SJCRH30 (cell line): Measurements from ENCODE around the gene RPL36A. TPM values are rescaled to one million over a fixed set of nuclear protein-coding genes. Genes with fewer than 3 reads are reported as not detected.

Source experiments
- DNase-seq, 2 experiments: peaks; one replicate each; pipeline ENCODE4 v3.0.0-alpha.2; 2015 to 2020
- H3K27ac ChIP-seq: fragments of 250-450 bp; sonication (Bioruptor Pico); 2 replicates; pipeline ENCODE4 v1.5.1; 2020; ENCODE audit warnings: mild to moderate bottlenecking, moderate library complexity
- H3K27me3 ChIP-seq: fragments of 250-450 bp; sonication (Bioruptor Pico); 2 replicates; pipeline ENCODE4 v1.5.1; 2020; ENCODE audit warnings: mild to moderate bottlenecking, moderate library complexity
- H3K36me3 ChIP-seq: fragments of 250-450 bp; sonication (Bioruptor Pico); 2 replicates; pipeline ENCODE4 v1.5.1; 2020; ENCODE audit warnings: mild to moderate bottlenecking, moderate library complexity
- H3K4me1 ChIP-seq: fragments of 250-450 bp; sonication (Bioruptor Pico); 2 replicates; pipeline ENCODE4 v1.5.1; 2020; ENCODE audit warnings: mild to moderate bottlenecking, moderate library complexity
- H3K4me3 ChIP-seq: fragments of 250-450 bp; sonication (Bioruptor Pico); 2 replicates; pipeline ENCODE4 v1.5.1; 2020; ENCODE audit warnings: mild to moderate bottlenecking, moderate library complexity
- H3K9me3 ChIP-seq: fragments of 250-450 bp; sonication (Bioruptor Pico); replicated peaks from 2 replicates; pipeline ENCODE4 v1.5.1; 2020; ENCODE audit warnings: mild to moderate bottlenecking, moderate library complexity
- total RNA-seq: library from RNA; depleted of rRNA; stranded (reverse); fragments of >200 nt; shearing (Covaris generic); gene quantifications from 2 replicates; pipeline ENCODE4 v1.2.3, GENCODE V29; 2014

The RPL36A gene
- total RNA-seq, 1 experiment from 2014 or later = 4,118 TPM

DNA sequence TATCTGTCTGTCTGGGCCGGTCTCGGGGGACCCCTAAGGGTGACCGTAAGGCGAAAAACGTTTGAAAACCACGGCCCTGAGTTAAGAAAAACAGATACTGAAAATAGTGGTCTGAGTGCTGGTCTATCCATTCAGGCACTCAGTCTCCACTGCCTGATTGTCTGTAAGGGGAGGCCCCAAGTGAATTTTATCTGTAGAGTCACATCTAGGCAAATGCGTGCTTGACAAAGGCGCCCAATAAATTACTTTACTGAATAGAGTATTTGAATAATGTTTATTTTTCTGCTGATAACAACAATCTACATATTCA, 17.7 kb downstream of the RPL36A start:
- H3K9me3 ChIP-seq = no peaks in the 10 kb centered on the region

DNA sequence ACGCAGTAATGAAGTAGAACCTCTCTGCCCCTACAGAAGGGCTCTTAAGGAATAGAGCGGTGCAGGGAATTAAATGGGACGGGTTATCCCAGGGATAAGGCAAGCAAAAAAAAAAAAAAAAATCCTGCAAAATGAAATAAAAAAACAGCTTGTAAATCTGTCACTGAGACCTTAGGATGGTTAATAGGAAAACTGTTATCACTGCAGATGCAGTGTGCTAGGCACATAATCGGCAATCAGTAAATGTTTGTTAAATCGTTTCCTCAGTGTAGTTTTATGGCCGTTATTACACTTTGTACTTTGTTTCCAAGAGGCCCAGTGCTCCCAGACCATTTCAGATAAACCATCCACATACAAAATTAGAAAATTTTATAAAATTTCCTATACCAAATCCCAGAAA, 18.2 kb downstream of the RPL36A start:
- DNase-seq = no peak
- H3K27ac ChIP-seq = peak overlapping the region; percentile 82; the same call in 1 of the 2 replicates
- H3K9me3 ChIP-seq = no peaks in the 10 kb centered on the region
- no peaks in the 10 kb centered on the region for H3K27me3 ChIP-seq
- H3K4me1 ChIP-seq = no peaks in the 10 kb centered on the region
- peak overlapping the region; percentile 71 for H3K4me3 ChIP-seq
- H3K36me3 ChIP-seq = 0 out of 2 replicates have a peak, but pooled peaks cover 3% of the 10 kb centered on the region

More for the DNA sequence above, 17.7 kb downstream of the RPL36A start:
- H3K4me1 ChIP-seq = no peaks in the 10 kb centered on the region
- H3K4me3 ChIP-seq = peak overlapping the region; percentile 71
- H3K36me3 ChIP-seq = 0 out of 2 replicates have a peak, but pooled peaks cover 3% of the 10 kb centered on the region
- H3K27ac ChIP-seq = peak overlapping the region; percentile 82
- no peaks in the 10 kb centered on the region for H3K27me3 ChIP-seq
- no peak for DNase-seq

DNA sequence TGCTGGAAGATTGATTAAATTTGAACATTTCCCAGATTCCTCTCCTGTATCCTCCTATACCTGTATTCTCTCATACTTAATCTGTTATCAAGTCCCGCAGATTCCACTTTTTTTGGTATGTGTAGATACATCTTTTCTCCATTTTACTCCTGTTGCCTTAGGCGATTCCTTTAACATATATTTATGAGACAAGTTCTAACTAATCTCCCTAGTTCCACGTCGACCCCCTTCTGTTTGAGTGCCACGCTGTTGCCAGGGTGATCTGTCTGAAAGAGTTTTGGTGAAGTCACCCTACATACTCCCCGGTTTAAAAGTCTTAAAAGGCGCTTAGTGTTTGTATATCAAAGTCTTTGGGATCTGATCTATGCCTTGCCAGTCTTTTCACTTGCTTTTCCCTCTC, 19.6 kb downstream of the RPL36A start:
- Histone ChIP-seq H3K4me3 (no peak overlapping the region), H3K27ac (no peak overlapping the region), H3K36me3 (0 out of 2 replicates have a peak, but pooled peaks cover 5% of the 10 kb centered on the region), H3K9me3 (no peaks in the 10 kb centered on the region), H3K27me3 (no peaks in the 10 kb centered on the region), H3K4me1 (no peaks in the 10 kb centered on the region)
- no peak for DNase-seq

DNA sequence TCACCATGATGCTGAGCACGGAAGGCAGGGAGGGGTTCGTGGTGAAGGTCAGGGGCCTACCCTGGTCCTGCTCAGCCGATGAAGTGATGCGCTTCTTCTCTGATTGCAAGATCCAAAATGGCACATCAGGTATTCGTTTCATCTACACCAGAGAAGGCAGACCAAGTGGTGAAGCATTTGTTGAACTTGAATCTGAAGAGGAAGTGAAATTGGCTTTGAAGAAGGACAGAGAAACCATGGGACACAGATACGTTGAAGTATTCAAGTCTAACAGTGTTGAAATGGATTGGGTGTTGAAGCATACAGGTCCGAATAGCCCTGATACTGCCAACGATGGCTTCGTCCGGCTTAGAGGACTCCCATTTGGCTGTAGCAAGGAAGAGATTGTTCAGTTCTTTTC, 21.2 kb downstream of the RPL36A start:
- no peaks in the 10 kb centered on the region for H3K4me1 ChIP-seq
- H3K27me3 ChIP-seq = no peaks in the 10 kb centered on the region
- H3K36me3 ChIP-seq = 0 out of 2 replicates have a peak, but pooled peaks cover 5% of the 10 kb centered on the region
- H3K4me3 ChIP-seq = no peak overlapping the region
- DNase-seq = no peak
- H3K9me3 ChIP-seq = no peaks in the 10 kb centered on the region
- no peak overlapping the region for H3K27ac ChIP-seq

DNA sequence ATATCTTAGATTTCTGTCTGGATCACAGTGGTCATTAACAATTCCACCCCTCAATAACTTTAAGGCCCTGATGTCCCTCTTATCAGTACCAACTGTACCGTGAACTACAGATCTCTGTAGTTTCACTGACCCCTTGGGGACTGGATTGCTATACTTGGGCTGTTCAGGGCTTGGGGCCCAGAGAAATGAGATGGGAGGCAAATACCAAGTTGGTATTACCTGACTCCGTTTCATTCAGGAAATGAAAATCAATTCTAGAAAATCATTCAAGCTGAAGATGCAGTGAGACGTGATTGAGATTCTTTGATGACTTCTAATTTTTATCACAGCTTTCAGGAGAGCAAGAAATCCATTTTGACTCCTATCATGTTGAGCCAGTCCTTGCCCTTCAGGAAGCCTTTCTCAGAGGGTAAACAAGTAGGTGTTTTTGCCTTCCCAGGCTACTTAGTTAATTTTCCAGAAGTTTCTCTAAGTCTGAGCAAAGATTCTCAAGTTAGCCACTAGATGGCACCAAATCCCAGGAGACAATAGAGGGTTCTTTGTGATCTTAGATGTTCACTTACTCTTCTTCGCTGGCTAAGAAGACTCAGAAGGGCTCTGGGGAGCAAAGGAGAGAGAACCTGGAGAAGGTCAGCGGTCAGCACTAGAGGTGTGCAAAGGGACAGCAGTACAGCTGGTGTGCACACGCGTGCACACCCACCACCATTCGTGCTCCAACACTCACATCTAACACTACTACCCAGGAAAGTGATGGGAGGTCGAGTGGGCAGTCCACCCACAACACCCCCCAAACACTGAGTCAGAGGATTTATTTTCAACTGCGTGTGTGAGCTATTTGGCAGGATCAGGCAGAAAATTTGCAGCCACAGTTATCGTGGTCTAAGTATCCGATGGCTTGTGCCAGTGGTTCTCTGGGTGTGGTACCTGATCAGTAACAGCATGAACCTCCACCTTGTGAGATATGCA, 24.7 kb downstream of the RPL36A start:
- Histone ChIP-seq H3K36me3 (0 out of 2 replicates have a peak, but pooled peaks cover 5% of the 10 kb centered on the region), H3K4me3 (no peak overlapping the region), H3K27ac (no peak overlapping the region), H3K9me3 (no peaks in the 10 kb centered on the region), H3K4me1 (no peaks in the 10 kb centered on the region), H3K27me3 (no peaks in the 10 kb centered on the region)
- peak; percentile 34 to 84 for DNase-seq

DNA sequence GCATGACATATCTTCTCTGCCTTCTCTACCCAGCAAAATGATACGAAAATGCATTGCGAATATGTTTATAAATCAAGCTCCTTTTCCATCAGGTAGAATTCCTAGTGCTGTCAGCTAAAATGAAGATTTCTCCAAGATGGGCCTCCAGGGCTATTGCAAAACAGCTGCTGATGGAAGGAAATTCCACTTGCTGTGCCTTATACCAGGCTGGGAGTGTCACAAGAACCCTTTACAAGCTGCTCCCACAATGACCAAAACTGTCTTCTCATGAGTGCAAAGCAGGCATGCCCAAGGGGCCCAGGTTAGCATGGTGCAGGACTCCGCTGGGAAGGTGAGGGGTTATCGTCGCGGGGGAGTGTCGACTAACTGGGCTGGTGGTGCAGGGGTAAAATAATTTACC, 25.9 kb downstream of the RPL36A start:
- Histone ChIP-seq H3K36me3 (0 out of 2 replicates have a peak, but pooled peaks cover 5% of the 10 kb centered on the region), H3K27me3 (no peaks in the 10 kb centered on the region), H3K4me1 (no peaks in the 10 kb centered on the region), H3K4me3 (no peak overlapping the region), H3K9me3 (no peaks in the 10 kb centered on the region), H3K27ac (no peak overlapping the region)
- no peak for DNase-seq

DNA sequence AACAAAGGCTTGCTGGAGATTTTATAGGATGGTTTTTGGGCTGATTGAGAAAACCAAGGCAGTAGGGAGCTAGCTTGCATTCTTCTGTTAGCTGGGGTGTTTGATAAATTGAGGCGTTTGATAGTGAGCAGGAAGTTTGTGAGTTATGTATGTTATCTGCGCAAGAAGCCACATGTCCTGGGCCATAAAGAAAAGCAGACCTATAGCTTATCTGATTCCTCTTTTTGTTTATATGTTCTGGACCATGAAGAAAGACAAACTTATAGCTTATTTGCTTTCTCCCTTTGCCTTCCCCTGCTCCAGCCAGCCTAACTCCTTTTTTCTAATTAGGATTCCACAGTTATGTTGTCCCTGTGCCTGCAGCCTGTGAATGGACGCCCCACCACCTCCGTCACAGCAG, 26.4 kb downstream of the RPL36A start:
- H3K27me3 ChIP-seq = no peaks in the 10 kb centered on the region
- 0 out of 2 replicates have a peak, but pooled peaks cover 3% of the 10 kb centered on the region for H3K36me3 ChIP-seq
- no peaks in the 10 kb centered on the region for H3K9me3 ChIP-seq
- no peaks in the 10 kb centered on the region for H3K4me1 ChIP-seq
- H3K4me3 ChIP-seq = peak overlapping the region; percentile 84
- no peak for DNase-seq
- peak overlapping the region; percentile 93; the same call in 1 of the 2 replicates for H3K27ac ChIP-seq

DNA sequence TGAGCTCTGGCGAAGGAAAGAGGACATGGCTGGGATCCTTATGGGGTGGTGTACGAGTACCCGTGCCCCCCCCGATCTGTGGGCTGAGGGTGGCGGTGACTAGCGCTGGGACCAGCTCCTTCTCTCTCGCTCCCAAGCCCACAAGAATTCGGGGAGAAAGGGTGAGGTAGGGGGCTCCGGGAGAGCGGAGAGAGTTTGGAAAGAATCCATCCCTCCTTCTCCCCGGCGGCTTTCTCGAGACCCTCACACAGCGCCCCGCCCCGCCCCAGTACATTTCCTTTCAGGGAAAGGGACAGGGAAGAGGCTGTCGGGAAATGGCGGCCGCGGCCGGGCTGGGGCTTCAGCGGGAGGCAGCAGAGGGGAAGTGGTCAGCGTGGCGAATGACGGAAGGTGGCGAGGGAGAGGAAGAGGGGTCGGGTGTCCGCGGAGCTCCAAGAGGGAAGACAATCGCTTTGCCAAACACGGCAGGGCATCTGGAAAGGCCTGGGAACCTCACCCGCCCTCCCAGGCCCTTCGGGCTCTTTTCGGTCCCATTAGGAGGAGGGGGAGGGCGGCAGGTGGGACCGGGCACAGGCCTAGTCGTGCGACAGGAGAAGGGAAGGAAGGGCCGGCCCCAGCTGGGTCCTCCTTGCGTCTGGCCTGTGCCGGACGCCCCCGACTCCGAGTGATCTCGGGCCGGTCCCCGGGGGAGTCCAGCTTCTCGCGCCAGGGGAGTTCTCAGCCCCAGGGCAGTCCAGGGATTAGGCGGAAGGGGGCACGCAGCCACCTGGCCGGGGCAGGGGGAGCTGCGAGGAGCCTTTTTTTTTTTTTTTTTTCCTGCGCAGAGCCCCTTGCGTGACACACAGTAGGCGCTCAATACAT, 27.4 kb downstream of the RPL36A start:
- H3K36me3 ChIP-seq = 0 out of 2 replicates have a peak, but pooled peaks cover 2% of the 10 kb centered on the region
- DNase-seq = peak; percentile 81 to 83
- H3K4me1 ChIP-seq = no peaks in the 10 kb centered on the region
- H3K9me3 ChIP-seq = no peaks in the 10 kb centered on the region
- peak overlapping the region; percentile 84 for H3K4me3 ChIP-seq
- H3K27me3 ChIP-seq = no peaks in the 10 kb centered on the region
- H3K27ac ChIP-seq = peak overlapping the region; percentile 93

DNA sequence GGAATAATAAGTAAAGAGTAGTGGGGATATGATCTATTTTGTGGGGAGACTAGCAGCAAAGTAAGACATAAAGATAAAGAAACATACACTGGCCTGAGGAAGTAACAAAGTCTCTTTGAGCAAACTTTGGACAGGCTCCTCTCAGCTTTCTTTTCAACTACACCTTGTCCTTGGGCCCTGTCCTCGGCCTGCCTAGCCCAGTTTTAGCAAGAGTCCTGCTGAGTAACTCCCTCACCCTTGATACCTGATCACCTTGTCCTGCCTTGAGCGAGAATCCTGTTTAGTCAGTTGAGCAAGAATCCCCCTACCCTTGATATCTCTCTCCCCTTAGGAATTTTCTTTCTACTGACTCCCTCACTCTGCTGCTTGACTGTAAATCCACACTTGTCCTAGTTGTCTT, 28.7 kb downstream of the RPL36A start:
- no peak for DNase-seq
- no peak overlapping the region for H3K27ac ChIP-seq
- H3K27me3 ChIP-seq = no peaks in the 10 kb centered on the region

DNA sequence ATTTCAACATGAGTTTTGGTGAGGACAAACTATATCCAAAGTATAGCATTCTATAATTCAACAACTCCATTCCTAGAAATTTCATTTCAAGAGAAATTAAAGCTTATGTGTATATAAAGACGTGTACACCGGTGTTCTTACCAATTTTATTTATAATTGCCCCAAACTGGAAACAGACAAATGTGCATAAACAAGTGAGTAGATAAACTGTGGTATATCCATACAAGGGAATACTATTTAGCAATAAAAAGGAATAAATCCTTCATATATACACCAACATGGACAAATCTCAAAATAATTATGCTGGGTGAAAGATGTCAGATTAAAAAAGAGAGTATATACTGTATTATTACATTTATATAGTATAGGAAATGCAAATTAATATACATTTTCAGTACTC, 37.1 kb downstream of the RPL36A start:
- Histone ChIP-seq H3K36me3 (peaks cover 13% of the 10 kb centered on the region), H3K9me3 (peaks cover 3% of the 10 kb centered on the region; the same call in 1 of the 2 replicates)

More for the DNA sequence above, 28.7 kb downstream of the RPL36A start:
- Histone ChIP-seq H3K36me3 (no peaks in the 10 kb centered on the region), H3K4me1 (no peaks in the 10 kb centered on the region), H3K9me3 (no peaks in the 10 kb centered on the region), H3K4me3 (no peak overlapping the region)

DNA sequence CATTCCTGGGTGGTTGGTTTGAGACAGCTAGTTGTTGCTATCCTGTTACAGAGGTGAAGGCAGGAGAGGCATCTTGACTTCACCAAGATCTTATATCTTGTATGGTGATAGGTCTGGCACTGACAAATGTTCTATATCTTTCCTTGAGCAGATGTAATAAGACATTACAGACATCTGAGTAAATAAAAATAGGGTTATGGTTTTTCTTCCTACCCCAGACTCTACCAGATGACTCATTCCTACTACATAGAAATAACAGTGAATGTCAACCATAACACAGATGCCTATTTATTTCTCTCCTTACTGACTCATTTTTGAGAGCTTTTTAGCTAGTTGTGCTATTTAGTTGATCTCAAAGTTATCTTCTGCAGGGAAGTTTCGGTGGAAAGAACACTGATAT, 39.1 kb downstream of the RPL36A start:
- Histone ChIP-seq H3K36me3 (peaks cover 13% of the 10 kb centered on the region), H3K4me3 (no peak overlapping the region), H3K9me3 (peaks cover 3% of the 10 kb centered on the region; the same call in 1 of the 2 replicates), H3K27ac (no peak overlapping the region), H3K27me3 (no peaks in the 10 kb centered on the region), H3K4me1 (no peaks in the 10 kb centered on the region)
- no peak for DNase-seq

More for the DNA sequence above, 37.1 kb downstream of the RPL36A start:
- Histone ChIP-seq H3K27ac (no peak overlapping the region), H3K27me3 (no peaks in the 10 kb centered on the region), H3K4me1 (no peaks in the 10 kb centered on the region), H3K4me3 (no peak overlapping the region)
- DNase-seq = no peak

DNA sequence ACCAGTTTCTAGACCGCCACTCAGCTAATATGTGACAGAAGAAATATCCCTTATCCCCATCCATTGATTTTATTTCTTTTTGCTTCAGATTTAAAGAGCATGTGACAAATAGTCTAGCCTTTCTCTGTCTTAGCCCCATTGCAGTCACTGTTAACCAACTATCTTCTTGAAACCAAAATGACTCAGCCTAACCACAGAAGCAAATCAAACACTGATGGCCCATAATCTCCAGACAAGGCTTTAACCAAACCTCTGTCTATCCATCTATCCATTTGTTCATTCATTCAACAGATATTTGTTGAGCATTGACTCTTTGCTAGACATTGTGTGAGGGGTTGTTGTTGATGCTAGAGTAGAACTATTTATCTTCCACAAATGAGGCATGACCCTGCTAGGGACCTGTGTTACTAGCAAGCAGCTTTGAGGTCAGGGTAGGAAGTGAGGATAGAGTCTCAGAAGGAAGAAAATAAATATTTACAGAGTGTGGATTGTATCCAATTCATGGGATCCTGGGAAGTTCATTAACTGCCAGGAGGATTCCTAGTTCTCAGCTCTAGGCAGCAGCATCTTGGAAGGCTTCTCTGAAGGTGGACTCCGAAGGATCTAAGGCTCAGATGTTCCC, 39.8 kb downstream of the RPL36A start:
- H3K4me1 ChIP-seq = no peaks in the 10 kb centered on the region
- peaks cover 13% of the 10 kb centered on the region for H3K36me3 ChIP-seq
- H3K27ac ChIP-seq = no peak overlapping the region
- H3K4me3 ChIP-seq = no peak overlapping the region
- H3K27me3 ChIP-seq = no peaks in the 10 kb centered on the region
- DNase-seq = no peak
- peaks cover 3% of the 10 kb centered on the region; the same call in 1 of the 2 replicates for H3K9me3 ChIP-seq

DNA sequence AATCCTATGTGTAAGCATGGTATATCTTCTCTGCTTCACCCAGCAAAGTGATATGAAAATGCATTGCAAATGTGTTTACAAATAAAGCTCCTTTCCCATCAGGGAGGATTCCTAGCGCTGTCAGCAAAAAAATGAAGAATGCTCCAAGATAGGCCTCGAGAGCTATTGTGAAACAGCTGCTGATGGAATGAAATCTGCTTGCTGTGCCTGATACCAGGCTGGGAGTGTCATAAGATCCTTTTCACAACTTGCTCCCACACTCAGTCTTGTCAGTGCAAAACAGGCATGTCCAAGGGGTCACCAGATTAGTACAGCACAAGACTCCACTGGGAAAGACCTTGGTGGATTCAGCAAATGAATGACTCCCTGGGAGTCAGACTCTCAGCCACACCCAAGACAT, 51.3 kb downstream of the RPL36A start:
- Histone ChIP-seq H3K4me3 (no peak overlapping the region), H3K4me1 (no peaks in the 10 kb centered on the region), H3K36me3 (peaks cover 3% of the 10 kb centered on the region; the same call in 1 of the 2 replicates), H3K9me3 (no peaks in the 10 kb centered on the region), H3K27me3 (no peaks in the 10 kb centered on the region), H3K27ac (no peak overlapping the region)
- DNase-seq = no peak
